Mesodermal cell (in vitro differentiated cells): Measurements from ENCODE around the gene TMPRSS6.

ENCODE experiments used
- H3K27ac ChIP-seq: 2 replicates; pipeline ENCODE4 v1.7.0; 2013; ENCODE audit warnings: mild to moderate bottlenecking, low read depth, low read length, moderate library complexity; ENCODE audit not compliant: severe bottlenecking
- H3K36me3 ChIP-seq: 2 replicates; pipeline ENCODE4 v1.7.1; 2013; ENCODE audit warnings: mild to moderate bottlenecking, low read length, moderate library complexity; ENCODE audit not compliant: control insufficient read depth, insufficient read depth
- H3K4me1 ChIP-seq: one replicate; pipeline ENCODE4 v1.7.1; 2013; ENCODE audit warnings: mild to moderate bottlenecking, low read length; ENCODE audit not compliant: insufficient read depth, control insufficient read depth, poor library complexity, severe bottlenecking
- H3K4me3 ChIP-seq: 2 replicates; pipeline ENCODE4 v1.7.0; 2013; ENCODE audit warnings: low read length, control low read depth, mild to moderate bottlenecking; ENCODE audit not compliant: insufficient read depth, poor library complexity, severe bottlenecking; ENCODE audit errors: extremely low read depth
- H3K9me3 ChIP-seq: 2 replicates; pipeline ENCODE4 v1.7.1; 2013; ENCODE audit warnings: mild to moderate bottlenecking, low read length, moderate library complexity; ENCODE audit not compliant: control insufficient read depth
- WGBS, 2 experiments: methylation state at CpG; one replicate each; pipeline ENCODE4 v1.1.5; 2013; ENCODE audit warnings: missing lambda C conversion rate in 2 of 2; ENCODE audit not compliant: insufficient coverage in 2 of 2; 5-methylcytosine and 5-hydroxymethylcytosine counted together

The TMPRSS6 gene

GRCh38 chr22:37065180-37065579 lies 44.3 kb downstream of the TMPRSS6 start:
- 86 to 92% methylated on average over 3 of the region's 3 CpGs for WGBS, 2 experiments
- Histone ChIP-seq H3K4me3 (no peak overlapping the region), H3K36me3 (peaks cover 4% of the 10 kb centered on the region), H3K4me1 (peaks cover 5% of the 10 kb centered on the region), H3K9me3 (no peaks in the 10 kb centered on the region), H3K27ac (no peak overlapping the region)

GRCh38 chr22:37064553-37064952 lies 45.0 kb downstream of the TMPRSS6 start:
- H3K4me3 ChIP-seq, result no peak overlapping the region
- H3K4me1 ChIP-seq, result peaks cover 5% of the 10 kb centered on the region
- no peaks in the 10 kb centered on the region for H3K9me3 ChIP-seq
- H3K36me3 ChIP-seq, result peaks cover 4% of the 10 kb centered on the region
- 90 to 94% methylated on average over 8 to 11 of the region's 11 CpGs for WGBS, 2 experiments
- H3K27ac ChIP-seq, result no peak overlapping the region

DNA sequence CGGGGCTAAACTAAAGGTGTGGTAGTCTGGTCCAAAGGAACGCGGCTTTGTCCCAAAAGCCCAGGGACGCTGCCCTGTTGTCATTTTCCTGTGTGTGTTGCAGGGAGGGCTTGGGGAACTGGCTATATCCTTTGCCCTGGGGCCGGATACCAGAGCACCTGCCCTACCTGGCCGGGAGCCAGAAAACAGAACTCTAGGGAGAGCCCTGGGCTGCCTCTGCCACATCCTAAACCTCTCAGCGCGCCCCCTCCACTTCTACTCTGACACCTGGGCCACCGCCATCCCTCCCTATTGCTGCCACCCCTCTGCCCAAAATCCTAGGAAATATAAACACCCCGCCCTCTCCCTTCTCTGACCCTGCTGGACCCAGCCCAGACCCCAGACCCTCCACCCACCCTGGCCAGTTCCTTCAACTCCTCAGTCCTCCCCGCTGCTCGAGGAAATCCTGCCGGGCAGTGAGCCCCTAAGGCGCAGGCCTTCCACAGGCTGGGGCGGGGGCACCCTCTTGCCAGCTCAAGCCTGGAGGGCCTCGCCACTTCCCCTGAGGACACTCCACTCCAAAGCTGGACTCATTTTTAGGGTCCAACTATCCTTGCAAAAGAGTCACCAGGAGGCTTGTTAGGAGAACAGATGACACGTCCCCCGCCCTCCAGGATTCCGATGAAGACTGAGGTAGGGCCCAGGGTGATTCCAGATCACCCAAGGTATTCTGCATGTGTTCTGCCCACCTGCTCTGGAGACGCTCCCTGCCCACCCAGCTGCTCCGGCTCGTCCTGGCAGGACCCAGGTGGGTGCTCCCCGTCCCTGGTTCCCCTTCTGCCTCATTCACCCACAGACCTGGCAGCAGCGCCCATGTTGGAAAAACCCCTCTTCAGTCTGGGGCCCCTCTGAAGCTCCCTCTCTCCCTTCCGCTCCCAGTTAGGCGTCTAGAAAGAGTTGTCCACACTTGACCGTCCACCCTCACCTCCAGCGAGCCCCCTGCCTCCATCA lies 45.8 kb downstream of the TMPRSS6 start:
- Histone ChIP-seq H3K4me3 (no peak overlapping the region), H3K4me1 (peaks cover 5% of the 10 kb centered on the region), H3K9me3 (no peaks in the 10 kb centered on the region), H3K27ac (no peak overlapping the region), H3K36me3 (peaks cover 12% of the 10 kb centered on the region)
- 92% methylated on average over 24 to 26 of the region's 28 CpGs for WGBS, 2 experiments

DNA sequence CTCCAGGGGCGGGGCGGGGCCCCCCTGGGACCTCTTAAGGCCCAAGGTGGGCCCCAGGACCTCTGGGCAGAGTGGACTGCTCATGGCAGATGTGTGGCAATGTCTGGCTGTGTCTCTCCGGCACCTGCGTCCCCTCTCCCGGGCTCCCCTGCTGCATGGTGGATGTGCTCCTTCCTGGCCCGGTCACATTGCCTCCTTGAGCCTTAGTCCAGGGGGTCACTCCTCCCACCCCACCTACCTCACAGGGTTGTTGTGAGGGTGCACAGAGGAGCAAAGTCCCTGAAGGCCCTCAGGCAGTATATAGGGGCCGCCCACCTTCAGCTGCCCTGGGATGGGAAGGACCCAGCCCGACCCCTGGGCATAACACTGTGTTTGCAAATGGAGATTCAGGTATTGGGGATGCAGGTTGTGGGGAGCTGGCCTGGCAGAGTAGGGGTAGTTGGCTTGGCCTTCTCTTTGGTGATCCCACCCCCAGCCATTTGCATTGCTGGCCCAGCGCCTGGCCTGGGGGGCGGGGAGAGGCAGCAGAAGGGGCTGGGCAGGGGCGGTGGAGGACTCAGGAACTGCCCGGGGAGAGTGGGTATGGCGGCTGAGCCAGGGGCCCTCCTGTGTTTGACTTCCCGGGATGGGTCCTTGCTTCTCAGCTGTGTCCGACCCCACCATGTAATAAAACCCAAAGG lies 46.7 kb downstream of the TMPRSS6 start:
- peaks cover 5% of the 10 kb centered on the region for H3K4me1 ChIP-seq
- H3K36me3 ChIP-seq, result peaks cover 20% of the 10 kb centered on the region
- H3K27ac ChIP-seq, result no peak overlapping the region
- 65% methylated on average over 7 to 14 of the region's 15 CpGs for WGBS, 2 experiments
- no peak overlapping the region for H3K4me3 ChIP-seq
- no peaks in the 10 kb centered on the region for H3K9me3 ChIP-seq

DNA sequence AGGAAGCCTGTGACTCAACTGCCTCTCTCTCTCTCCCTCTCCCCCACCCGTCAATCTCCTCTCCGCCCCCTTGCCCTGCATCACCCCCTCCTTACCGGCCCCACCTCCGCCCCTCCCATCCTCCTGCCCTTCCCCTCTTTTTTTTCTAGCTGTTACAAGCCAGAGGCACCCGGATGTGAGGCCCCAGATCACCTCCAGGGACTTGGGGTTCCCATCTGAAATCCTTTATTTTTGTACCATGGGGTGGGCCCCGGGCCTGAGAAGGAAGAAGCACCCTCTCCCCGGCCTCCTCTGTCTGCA lies 47.2 kb downstream of the TMPRSS6 start:
- H3K36me3 ChIP-seq, result peaks cover 26% of the 10 kb centered on the region
- H3K4me3 ChIP-seq, result no peak overlapping the region
- peaks cover 5% of the 10 kb centered on the region for H3K4me1 ChIP-seq
- WGBS, 2 experiments, result 57 to 63% methylated on average over 1 to 4 of the region's 7 CpGs
- H3K27ac ChIP-seq, result no peak overlapping the region
- H3K9me3 ChIP-seq, result no peaks in the 10 kb centered on the region

DNA sequence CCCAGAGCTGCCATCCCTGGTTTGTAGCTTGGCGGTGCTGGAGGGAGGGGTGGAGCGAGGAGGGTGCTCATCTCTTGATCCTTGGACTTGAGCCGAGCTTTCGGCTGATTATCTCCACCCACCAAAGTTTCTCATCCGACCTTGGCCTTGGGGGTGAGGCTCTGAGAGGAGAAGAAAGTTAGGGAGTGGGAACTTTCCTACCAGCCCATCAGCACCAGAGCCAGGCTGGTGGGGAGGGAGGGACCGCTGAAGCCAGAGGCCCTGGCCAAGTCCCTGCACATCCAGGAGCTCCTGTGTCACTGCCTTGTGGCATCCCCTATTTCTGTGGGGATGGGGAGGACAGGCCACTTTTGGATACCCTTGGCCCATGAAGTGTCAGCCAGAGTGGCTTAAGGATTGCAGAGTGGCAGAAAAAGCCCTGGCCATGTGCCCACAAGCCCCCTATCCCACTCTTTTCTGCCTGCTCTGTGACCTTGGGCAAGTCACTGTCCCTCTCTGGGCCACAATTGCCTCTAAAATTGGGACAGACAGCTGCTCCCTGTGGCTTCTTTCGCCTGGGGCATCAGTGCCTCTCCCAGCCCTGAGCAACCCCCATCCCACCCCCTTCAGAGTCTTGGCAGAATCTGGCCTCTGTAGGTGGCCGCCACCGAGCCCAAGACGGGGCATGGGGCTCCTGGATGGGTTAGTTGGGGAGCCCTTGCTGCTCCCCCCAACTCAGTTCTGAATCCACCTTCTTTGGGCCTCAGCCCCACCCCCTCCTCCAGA lies 47.7 kb downstream of the TMPRSS6 start:
- WGBS, 2 experiments, result 83 to 93% methylated on average over 1 to 3 of the region's 10 CpGs
- Histone ChIP-seq H3K27ac (no peak overlapping the region), H3K4me1 (peaks cover 5% of the 10 kb centered on the region), H3K36me3 (peaks cover 31% of the 10 kb centered on the region), H3K4me3 (no peak overlapping the region), H3K9me3 (no peaks in the 10 kb centered on the region)

- 87 to 88% methylated on average over 15 to 17 of the region's 28 CpGs for WGBS, 2 experiments
- H3K27ac ChIP-seq, result no peak overlapping the region
- peaks cover 37% of the 10 kb centered on the region for H3K36me3 ChIP-seq
- H3K4me1 ChIP-seq, result peaks cover 5% of the 10 kb centered on the region
- no peaks in the 10 kb centered on the region for H3K9me3 ChIP-seq
- no peak overlapping the region for H3K4me3 ChIP-seq
Observed at GRCh38 chr22:37060801-37061610, 48.5 kb downstream of the TMPRSS6 start.

DNA sequence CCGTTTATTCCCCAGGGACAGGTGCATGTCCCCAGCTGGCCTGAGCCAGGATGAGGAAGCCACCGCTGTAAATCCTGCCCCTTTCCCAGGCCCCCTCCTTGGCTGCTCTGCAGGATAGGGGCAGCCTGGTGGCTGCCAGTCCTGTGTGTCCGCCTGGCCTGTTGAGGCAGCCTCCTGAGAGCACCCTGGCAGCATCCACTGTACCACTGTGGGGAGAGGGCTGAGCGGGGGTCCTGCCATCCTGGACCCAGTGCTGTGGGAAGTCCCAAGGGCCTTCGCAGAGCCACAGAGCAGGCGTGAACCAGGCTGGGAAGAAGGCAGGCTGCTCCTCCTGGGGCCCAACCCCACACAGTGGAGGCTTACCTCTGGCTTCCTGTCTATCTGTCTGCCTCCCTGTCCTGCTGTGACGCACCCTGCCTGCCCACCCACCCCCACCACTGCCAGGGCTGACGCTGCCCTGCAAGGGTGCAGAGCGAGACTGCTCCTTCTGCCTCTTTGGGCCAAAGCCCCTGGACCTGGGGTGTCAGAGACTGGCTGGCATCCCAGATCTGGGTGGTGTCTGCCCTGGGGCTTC lies 49.5 kb downstream of the TMPRSS6 start:
- H3K4me1 ChIP-seq, result peaks cover 5% of the 10 kb centered on the region
- no peaks in the 10 kb centered on the region for H3K9me3 ChIP-seq
- H3K36me3 ChIP-seq, result peaks cover 45% of the 10 kb centered on the region
- H3K27ac ChIP-seq, result no peak overlapping the region
- no peak overlapping the region for H3K4me3 ChIP-seq
- WGBS, 2 experiments, result 95 to 99% methylated on average over 6 to 7 of the region's 9 CpGs

GRCh38 chr22:37058917-37059701 lies 50.4 kb downstream of the TMPRSS6 start:
- H3K9me3 ChIP-seq, result no peaks in the 10 kb centered on the region
- H3K4me1 ChIP-seq, result peaks cover 5% of the 10 kb centered on the region
- 91 to 95% methylated on average over 18 to 23 of the region's 28 CpGs for WGBS, 2 experiments
- H3K4me3 ChIP-seq, result no peak overlapping the region
- peaks cover 47% of the 10 kb centered on the region for H3K36me3 ChIP-seq
- no peak overlapping the region for H3K27ac ChIP-seq
